BLaER1 (cell line): ENCODE results near the gene USHBP1.
A peak's percentile ranks its signal among the peaks of the same experiment; 100 is the strongest.
"Not testable (repeated sequence)": the region's sequence is repeated elsewhere in the genome, so short reads cannot be mapped to it uniquely, and the experiment has no call there.

Experiments used
- H3K27ac ChIP-seq: shearing (Covaris generic); formaldehyde crosslinking; 2 replicates; pipeline ENCODE4 v1.8.1; 2022
- H3K27me3 ChIP-seq: shearing (Covaris generic); formaldehyde crosslinking; 2 replicates; pipeline ENCODE4 v1.8.1; 2022
- H3K36me3 ChIP-seq: shearing (Covaris generic); formaldehyde crosslinking; 2 replicates; pipeline ENCODE4 v1.8.1; 2022
- H3K4me1 ChIP-seq: shearing (Covaris generic); formaldehyde crosslinking; 2 replicates; pipeline ENCODE4 v1.8.1; 2022
- H3K4me2 ChIP-seq: shearing (Covaris generic); formaldehyde crosslinking; 2 replicates; pipeline ENCODE4 v1.8.1; 2022
- H3K4me3 ChIP-seq: shearing (Covaris generic); formaldehyde crosslinking; 2 replicates; pipeline ENCODE4 v1.8.1; 2022
- H3K9ac ChIP-seq: shearing (Covaris generic); formaldehyde crosslinking; 2 replicates; pipeline ENCODE4 v1.8.1; 2022
- H3K9me3 ChIP-seq: shearing (Covaris generic); formaldehyde crosslinking; 2 replicates; pipeline ENCODE4 v1.8.1; 2022
- H4K20me1 ChIP-seq: shearing (Covaris generic); formaldehyde crosslinking; 2 replicates; pipeline ENCODE4 v1.8.1; 2022
- Cebpa-rat ChIP-seq: shearing (Covaris generic); IDR thresholded peaks from 2 replicates; pipeline ENCODE4 v1.8.1; 2022

Gene USHBP1

DNA sequence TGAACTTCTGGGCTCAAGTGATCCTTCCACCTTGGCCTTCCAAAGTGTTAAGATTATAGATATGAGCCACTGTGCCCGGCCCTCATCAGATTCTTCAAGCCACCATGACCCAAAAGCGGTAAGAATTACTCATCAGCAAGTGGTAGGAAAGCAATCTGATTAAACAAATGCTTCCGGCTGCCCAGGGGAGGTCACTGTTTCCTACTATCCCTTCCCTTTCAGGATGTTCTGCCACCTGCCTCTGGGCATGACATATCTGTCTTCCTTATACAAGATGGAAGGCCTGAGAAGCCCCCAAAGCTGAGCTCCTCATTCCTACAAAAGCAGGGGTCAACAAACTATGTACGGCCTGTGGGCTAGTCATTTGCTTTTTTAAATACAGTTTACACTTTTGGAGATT is 31.7 kb upstream of the USHBP1 start:
- Histone ChIP-seq H3K4me3 (no peak overlapping the region), H3K27ac (no peak overlapping the region), H3K4me1 (peaks cover 25% of the 10 kb centered on the region), H3K4me2 (no peak overlapping the region), H4K20me1 (peaks cover 32% of the 10 kb centered on the region), H3K27me3 (no peaks in the 10 kb centered on the region), H3K9me3 (peaks cover 18% of the 10 kb centered on the region), H3K9ac (no peak overlapping the region; the same call in 1 of the 2 replicates), H3K36me3 (peaks cover 70% of the 10 kb centered on the region)
- no peak for TF ChIP-seq Cebpa-rat

DNA sequence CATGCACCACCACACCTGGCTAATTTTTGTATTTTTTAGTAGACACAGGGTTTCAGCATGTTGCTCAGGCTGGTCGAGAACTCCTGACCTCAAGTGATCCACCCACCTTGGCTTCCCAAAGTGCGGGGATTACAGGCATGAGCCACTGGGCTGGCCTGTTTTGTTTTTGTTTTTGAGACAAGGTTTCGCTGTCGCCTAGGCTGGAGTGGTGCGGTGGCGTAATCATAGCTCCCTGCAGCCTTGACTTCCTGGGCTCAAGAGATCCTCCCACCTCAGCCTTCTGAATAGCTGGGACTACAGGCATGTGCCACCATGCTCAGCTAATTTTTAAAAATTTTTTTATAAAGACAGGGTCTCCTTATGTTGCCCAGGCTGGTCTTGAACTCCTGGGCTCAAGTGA is 31.0 kb upstream of the USHBP1 start:
- H3K36me3 ChIP-seq: peaks cover 63% of the 10 kb centered on the region
- H3K27ac ChIP-seq, H3K4me3 ChIP-seq, H3K4me2 ChIP-seq, H3K27me3 ChIP-seq, H3K9ac ChIP-seq: not testable (repeated sequence)
- peaks cover 25% of the 10 kb centered on the region for H4K20me1 ChIP-seq
- H3K4me1 ChIP-seq: peaks cover 23% of the 10 kb centered on the region
- peaks cover 18% of the 10 kb centered on the region for H3K9me3 ChIP-seq

DNA sequence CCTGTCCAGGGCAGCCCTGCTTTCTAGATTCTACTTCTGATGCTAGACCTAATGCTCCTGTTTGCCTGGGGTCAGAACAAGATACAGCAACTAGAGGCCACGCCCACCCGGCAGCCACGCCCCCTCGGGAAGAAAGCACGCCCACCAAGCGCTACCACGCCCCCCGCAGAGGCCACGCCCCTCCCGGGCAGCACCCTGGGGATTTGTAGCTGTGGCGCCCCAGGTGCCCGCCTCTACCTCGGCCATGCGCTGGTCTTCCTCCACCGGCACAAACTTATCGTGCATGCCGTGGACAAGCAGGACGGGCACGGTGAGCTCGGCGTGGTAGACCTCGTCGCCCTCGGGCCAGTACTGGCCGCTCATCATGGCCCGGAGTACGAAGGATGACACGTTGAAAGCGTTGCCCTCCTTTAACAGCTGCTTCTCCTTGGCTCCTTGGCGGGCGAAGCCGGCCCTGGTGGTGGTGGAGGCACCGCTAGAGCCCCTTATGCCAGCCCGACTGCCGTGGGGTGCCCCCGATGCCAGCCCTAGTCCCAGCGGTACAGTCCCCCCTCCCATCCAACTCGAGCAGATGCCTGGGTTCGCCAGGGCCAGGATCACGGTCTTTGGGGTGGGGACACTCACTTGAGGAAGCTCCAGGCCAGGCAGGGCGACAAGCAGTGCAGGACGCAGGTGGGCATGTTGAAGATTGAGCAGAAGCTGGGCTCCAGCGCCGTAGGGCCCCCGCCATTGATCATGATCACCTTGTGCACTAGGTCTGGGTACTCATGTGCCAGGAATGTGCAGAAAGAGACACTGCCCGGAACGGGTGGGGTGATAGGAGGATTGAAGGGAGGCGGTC is 29.7 kb upstream of the USHBP1 start:
- H3K4me3 ChIP-seq: 0 out of 2 replicates have a peak overlapping the region, but pooled peaks have one; percentile 38

DNA sequence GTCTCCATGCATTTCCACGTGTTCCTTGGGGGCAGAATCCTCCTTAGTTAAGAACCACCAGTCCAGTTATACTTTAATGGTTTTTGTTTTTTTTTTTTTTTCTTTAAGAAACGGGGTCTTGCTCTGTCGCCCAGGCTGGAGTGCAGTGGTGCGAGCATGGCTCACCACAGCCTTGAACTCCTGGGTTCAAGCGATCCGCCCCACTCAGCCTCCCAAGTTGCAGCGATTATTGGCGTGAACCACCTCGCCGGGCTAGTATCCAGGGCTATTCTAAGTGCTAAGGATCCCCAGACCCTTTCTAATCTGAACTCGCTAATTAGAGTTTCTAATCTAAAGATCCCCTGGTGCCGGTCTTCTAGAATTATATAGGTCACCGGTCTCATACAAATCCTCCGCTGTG is 29.1 kb upstream of the USHBP1 start:
- Histone ChIP-seq H3K27ac (no peak overlapping the region), H3K27me3 (no peaks in the 10 kb centered on the region), H4K20me1 (peaks cover 23% of the 10 kb centered on the region), H3K4me1 (peaks cover 28% of the 10 kb centered on the region), H3K9me3 (peaks cover 15% of the 10 kb centered on the region), H3K9ac (0 out of 2 replicates have a peak overlapping the region, but pooled peaks have one; percentile 4), H3K4me3 (0 out of 2 replicates have a peak overlapping the region, but pooled peaks have one; percentile 38), H3K4me2 (peak overlapping the region; percentile 80), H3K36me3 (peaks cover 46% of the 10 kb centered on the region)
- no peak for TF ChIP-seq Cebpa-rat

More for the DNA sequence above, 29.7 kb upstream of the USHBP1 start:
- peaks cover 18% of the 10 kb centered on the region for H3K9me3 ChIP-seq
- H3K36me3 ChIP-seq: peaks cover 52% of the 10 kb centered on the region
- no peak overlapping the region for H3K27ac ChIP-seq
- peak overlapping the region; percentile 80 for H3K4me2 ChIP-seq
- peaks cover 23% of the 10 kb centered on the region for H4K20me1 ChIP-seq
- peaks cover 28% of the 10 kb centered on the region for H3K4me1 ChIP-seq
- TF ChIP-seq Cebpa-rat: no peak
- H3K27me3 ChIP-seq: no peaks in the 10 kb centered on the region
- H3K9ac ChIP-seq: no peak overlapping the region

DNA sequence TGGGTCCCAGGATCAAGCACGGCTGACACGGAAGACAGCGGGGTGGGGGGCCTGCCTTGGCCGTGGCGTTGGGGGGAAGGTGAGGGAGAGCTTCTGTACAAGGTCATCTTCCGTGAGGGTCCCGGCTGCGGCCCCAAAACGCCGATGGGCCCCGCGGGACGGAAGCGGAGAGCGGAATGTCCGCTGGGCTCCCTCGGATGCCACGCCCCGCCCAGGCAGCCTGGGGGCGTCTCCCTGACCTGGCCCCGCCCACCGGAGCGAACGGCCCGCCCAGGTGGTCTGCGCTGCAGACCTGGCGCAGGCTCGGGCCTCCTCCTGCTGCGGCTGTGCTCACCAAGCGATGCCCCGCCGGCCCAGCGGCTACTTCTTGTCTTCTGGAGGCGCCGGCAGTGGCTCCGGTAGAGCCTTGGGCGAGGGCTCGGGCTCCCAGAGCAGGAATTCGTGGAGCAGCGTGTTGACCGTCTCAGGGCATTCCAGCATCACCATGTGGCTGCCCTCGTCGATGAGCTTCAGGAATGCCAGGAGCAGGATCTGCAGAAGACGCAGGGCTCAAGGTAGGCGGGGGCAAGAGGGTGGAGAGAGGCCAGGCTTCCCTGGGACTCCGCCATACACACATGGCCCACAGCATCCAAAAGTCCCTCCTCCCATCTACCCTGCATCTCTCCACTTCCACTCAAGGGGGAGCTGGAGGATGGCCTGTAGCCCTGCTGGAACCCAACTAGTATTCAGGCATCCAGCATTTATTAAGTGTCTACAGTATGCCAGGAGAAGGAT is 27.9 kb upstream of the USHBP1 start:
- peak overlapping the region; percentile 82 for H3K27ac ChIP-seq
- peak overlapping the region; percentile 76 for H3K4me3 ChIP-seq
- TF ChIP-seq Cebpa-rat: no peak
- H3K9ac ChIP-seq: peak overlapping the region; percentile 82
- peaks cover 34% of the 10 kb centered on the region for H3K4me1 ChIP-seq
- peaks cover 23% of the 10 kb centered on the region for H4K20me1 ChIP-seq
- 0 out of 2 replicates have a peak, but pooled peaks cover 4% of the 10 kb centered on the region for H3K9me3 ChIP-seq
- H3K36me3 ChIP-seq: peaks cover 34% of the 10 kb centered on the region
- H3K27me3 ChIP-seq: no peaks in the 10 kb centered on the region
- H3K4me2 ChIP-seq: peak overlapping the region; percentile 80

DNA sequence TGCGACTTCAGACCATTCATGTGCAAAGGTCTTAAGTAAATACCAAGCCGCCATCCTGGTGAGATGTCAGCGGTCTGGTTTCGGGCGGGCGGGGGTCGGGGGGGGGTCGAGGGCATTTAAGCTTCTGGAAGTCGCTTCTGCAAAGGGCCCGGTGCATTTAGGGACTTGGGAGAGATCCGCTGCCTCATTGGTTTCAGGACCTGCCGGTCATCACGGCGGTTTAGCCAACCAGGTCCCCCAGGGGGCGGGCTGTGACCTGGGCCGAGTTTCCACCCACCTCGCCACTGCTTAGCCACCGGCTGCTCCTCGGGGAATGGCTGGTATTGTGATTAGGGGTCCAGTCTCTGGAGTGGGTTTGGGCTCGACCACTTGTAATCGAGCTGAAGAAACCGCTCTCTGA is 24.9 kb upstream of the USHBP1 start:
- H3K4me2 ChIP-seq: peak overlapping the region; percentile 12; the same call in 1 of the 2 replicates
- no peak overlapping the region for H3K9ac ChIP-seq
- peaks cover 23% of the 10 kb centered on the region for H4K20me1 ChIP-seq
- H3K36me3 ChIP-seq: peaks cover 37% of the 10 kb centered on the region
- H3K4me3 ChIP-seq: no peak overlapping the region
- TF ChIP-seq Cebpa-rat: no peak
- 0 out of 2 replicates have a peak, but pooled peaks cover 4% of the 10 kb centered on the region for H3K9me3 ChIP-seq
- H3K27ac ChIP-seq: no peak overlapping the region
- H3K4me1 ChIP-seq: peaks cover 32% of the 10 kb centered on the region
- no peaks in the 10 kb centered on the region for H3K27me3 ChIP-seq

DNA sequence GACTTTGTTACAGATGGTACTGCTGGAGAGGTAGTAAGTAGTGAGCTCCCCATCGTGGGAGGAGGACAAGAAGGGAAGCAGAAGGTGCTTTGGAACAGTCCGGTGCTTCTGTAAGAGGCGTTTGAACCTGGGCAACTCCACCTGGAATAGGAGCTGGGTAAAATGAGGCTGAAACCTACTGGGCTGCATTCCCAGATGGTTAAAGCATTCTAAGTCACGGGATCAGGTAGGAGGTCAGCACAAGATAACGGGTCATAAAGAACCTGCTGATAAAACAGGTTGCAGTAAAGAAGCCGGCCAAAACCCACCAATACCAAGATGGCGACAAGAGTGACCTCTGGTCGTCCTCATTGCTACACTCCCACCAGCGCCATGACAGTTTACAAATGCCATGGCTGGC is 22.2 kb upstream of the USHBP1 start:
- Histone ChIP-seq H3K4me1 (peaks cover 23% of the 10 kb centered on the region), H3K4me3 (no peak overlapping the region), H3K27me3 (no peaks in the 10 kb centered on the region), H3K27ac (no peak overlapping the region), H4K20me1 (peaks cover 29% of the 10 kb centered on the region), H3K9ac (no peak overlapping the region), H3K4me2 (no peak overlapping the region), H3K9me3 (no peaks in the 10 kb centered on the region), H3K36me3 (peaks cover 48% of the 10 kb centered on the region)
- TF ChIP-seq Cebpa-rat: no peak

DNA sequence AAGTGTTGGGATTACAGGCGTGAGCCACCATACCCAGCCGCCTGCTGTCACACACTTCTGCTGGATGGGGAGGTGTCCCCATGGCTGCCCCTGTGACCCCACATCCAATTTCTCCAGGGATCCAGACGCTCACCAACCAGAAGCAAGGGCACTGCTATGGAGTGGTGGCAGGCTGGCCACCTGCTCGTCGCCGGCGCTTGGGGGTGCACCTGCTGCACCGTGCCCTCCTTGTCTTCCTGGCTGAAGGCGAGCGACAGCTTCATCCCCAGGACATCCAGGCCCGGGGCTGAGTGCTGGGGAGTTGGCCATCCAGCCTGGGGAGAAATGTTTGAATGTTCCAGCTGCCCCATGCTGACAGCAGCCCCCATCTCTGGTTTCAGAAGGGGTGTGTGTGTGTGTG is 21.7 kb upstream of the USHBP1 start:
- no peak for TF ChIP-seq Cebpa-rat
- peaks cover 48% of the 10 kb centered on the region for H3K36me3 ChIP-seq
- H3K9ac ChIP-seq: no peak overlapping the region
- H3K4me1 ChIP-seq: peaks cover 24% of the 10 kb centered on the region
- no peaks in the 10 kb centered on the region for H3K27me3 ChIP-seq
- H4K20me1 ChIP-seq: peaks cover 29% of the 10 kb centered on the region
- no peak overlapping the region for H3K4me3 ChIP-seq
- no peak overlapping the region for H3K4me2 ChIP-seq
- H3K9me3 ChIP-seq: no peaks in the 10 kb centered on the region
- H3K27ac ChIP-seq: no peak overlapping the region

DNA sequence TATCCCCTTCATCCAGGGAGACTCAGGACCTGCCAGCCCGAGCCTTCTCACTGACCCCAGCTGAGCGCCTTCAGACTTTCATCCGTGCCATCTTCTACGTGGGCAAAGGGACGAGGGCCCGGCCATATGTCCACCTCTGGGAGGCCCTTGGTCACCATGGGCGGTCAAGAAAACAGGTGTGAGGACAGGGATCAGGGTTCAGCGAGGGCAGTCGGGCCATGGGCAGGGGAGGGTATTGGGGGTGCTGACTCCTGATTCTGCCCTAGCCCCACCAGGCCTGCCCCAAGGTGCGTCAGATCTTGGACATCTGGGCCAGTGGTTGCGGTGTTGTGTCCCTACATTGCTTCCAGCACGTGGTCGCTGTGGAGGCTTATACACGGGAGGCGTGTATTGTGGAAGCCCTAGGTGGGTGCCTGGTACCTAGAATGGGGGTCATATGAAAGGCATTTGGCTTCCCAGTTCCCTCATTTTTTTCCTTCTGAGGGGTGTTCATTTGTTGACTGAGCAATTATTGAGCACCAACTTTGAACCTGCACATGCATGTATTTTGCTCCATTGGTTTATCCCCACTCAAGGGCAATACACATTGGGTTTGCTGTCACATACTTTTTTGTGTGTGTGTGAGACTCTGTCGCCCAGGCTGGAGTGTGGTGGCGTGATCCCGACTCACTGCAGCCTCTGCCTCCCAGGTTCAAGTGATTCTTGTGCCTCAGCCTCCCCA is 21.0 kb upstream of the USHBP1 start:
- Histone ChIP-seq H3K4me3 (no peak overlapping the region), H3K9me3 (no peaks in the 10 kb centered on the region), H3K36me3 (peaks cover 48% of the 10 kb centered on the region), H3K9ac (no peak overlapping the region), H4K20me1 (peaks cover 29% of the 10 kb centered on the region), H3K4me2 (no peak overlapping the region), H3K27ac (no peak overlapping the region), H3K4me1 (peaks cover 31% of the 10 kb centered on the region), H3K27me3 (no peaks in the 10 kb centered on the region)
- no peak for TF ChIP-seq Cebpa-rat
